GM13976 (cell line): ENCODE results near the gene SIRT5.

Source experiments
- DNase-seq: peaks from one replicate; pipeline ENCODE4 v3.0.0; 2012; ENCODE audit warnings: low spot score
- in situ Hi-C: fragments of 300-500 bp; cut with MboI; formaldehyde crosslinking; loops from one replicate; pipeline ENCODE4 v1.12.0; 2022; ENCODE audit warnings: low sequenced_read_pairs, mixed read lengths, inconsistent platforms; ENCODE audit not compliant: unreplicated experiment
- TF ChIP-seq, protein P1 (sequence below): IDR thresholded peaks from 2 replicates; pipeline ENCODE4 v1.5.1; 2012; ENCODE audit warnings: borderline replicate concordance, mild to moderate bottlenecking; ENCODE audit not compliant: insufficient read depth; ENCODE audit errors: extremely low read depth, missing control alignments, control extremely low read depth

Gene SIRT5

DNA sequence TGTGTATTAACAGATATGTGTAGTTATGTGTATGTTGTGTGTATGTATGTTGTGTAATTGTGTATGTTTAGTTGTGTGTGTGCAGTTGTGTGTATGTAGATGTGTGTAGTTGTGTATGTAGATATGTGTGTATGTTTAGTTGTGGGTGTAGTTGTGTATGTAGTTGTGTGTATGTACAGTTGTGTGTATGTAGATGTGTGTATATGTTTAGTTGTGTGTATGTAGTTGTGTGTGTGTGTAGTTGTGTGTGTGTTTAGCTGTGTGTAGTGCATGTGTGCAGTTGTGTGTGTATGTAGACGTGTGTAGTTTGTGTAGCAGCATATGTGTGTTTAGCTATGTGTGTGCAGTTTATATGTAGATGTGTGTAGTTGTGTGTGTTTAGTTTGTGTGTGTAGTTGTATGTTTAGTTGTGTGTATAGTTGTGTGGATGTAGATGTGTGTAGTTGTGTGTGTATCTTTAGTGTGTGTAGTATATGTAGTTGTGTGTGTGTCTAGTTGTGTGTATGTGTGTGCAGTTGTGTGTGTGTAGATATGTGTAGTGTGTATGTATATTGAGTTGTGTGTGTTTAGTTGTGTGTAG, 16.3 kb downstream of the SIRT5 start:
- TF ChIP-seq, protein P1, sequence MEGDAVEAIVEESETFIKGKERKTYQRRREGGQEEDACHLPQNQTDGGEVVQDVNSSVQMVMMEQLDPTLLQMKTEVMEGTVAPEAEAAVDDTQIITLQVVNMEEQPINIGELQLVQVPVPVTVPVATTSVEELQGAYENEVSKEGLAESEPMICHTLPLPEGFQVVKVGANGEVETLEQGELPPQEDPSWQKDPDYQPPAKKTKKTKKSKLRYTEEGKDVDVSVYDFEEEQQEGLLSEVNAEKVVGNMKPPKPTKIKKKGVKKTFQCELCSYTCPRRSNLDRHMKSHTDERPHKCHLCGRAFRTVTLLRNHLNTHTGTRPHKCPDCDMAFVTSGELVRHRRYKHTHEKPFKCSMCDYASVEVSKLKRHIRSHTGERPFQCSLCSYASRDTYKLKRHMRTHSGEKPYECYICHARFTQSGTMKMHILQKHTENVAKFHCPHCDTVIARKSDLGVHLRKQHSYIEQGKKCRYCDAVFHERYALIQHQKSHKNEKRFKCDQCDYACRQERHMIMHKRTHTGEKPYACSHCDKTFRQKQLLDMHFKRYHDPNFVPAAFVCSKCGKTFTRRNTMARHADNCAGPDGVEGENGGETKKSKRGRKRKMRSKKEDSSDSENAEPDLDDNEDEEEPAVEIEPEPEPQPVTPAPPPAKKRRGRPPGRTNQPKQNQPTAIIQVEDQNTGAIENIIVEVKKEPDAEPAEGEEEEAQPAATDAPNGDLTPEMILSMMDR = no peak
- in situ Hi-C loops = loop anchor here (25.0 kb wide), 1 partner anchor 403 kb away; no protein-coding TSS in a partner anchor

DNA sequence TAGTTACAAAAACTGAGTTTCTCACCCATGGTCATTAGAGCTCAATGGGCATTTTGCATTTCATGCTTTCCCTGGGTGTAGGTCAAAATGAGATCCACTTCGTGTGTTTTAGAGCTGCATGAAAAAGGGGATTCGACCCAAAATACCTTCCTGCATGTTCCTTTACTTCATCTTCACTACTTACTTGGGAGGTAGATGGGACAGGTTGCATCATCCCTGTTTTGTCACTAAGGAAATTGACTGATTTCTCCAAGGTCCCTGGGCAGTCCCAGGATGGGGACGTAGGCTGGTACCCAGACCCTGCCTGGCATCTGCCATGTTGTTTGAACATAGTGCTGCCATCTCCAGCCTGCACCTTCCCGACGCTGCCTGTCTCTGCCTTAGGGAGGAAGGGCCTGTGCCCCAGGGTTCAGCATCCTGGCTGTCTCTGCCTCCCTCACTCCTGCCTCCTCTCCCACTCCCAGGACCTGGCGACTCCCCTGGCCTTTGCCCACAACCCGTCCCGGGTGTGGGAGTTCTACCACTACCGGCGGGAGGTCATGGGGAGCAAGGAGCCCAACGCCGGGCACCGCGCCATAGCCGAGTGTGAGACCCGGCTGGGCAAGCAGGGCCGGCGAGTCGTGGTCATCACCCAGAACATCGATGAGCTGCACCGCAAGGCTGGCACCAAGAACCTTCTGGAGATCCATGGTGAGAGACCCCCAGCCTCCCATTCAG, 17.0 kb downstream of the SIRT5 start:
- in situ Hi-C loops = loop anchor here (25.0 kb wide), 1 partner anchor 404 kb away; no protein-coding TSS in a partner anchor
- TF ChIP-seq, protein P1 = no peak
- DNase-seq = no peak

More for the DNA sequence above, 16.3 kb downstream of the SIRT5 start:
- no peak for DNase-seq

DNA sequence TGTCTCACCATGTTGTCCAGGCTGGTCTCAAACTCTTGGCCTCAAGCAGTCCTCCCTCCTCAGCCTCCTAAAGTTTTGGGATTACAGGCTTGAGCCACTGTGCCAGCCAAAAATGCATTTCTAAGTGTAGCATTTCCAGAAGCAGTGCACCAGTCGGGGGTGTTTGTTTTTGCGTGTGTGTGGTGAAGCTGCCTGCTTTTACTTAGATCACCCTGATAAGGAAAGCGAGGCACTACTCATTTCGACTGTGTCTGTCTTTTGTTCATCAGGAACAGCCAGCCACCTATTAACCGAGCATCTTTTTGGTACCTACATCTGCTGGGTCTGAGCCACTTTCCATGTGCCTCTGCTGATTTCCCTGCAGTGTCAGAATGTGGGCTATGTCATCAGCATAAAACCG, 18.7 kb downstream of the SIRT5 start:
- no peak for DNase-seq
- in situ Hi-C loops = loop anchor here (25.0 kb wide), 1 partner anchor 406 kb away; no protein-coding TSS in a partner anchor
- TF ChIP-seq, protein P1 = no peak

DNA sequence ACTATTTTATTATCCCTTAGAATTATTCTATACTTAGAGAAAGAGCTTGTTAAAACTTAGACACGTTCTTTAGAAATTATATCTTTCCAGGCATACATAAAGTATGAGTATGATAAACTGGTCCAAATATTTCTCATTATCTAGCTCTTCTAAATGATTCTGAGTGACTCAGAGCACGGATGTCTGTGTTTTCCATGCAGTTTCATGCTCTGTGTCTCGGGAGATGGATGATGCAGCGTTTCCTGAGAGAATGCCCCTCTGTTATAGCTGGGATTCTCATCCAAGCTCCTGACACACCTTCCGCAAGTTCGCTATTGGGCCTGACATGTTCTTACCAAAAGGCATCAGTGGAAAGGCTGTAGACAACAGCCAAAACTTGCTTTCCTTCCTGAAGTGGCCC, 19.3 kb downstream of the SIRT5 start:
- in situ Hi-C loops = loop anchor here (25.0 kb wide), 1 partner anchor 406 kb away; no protein-coding TSS in a partner anchor
- no peak for DNase-seq
- TF ChIP-seq, protein P1 = no peak

DNA sequence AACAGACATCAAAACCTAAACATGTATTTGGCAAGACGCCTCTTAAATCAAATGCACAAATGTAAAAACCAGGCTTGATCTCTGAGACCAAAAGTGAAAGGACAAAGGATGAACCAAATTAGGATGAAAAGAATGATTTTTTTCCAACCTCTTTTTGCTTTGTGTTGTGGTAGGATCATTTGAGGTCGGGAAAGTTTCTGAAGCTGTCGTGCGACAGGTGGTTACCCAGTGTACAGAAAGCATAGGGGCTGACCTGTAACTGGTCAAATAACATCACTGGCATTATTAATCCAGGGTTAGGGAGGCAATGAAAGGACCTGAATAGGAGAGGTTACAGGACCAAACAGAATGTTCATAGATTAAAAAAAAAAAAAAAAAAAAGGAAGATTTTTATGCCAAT, 22.7 kb downstream of the SIRT5 start:
- TF ChIP-seq, protein P1 = no peak
- in situ Hi-C loops = loop anchor here (25.0 kb wide), 1 partner anchor 410 kb away; no protein-coding TSS in a partner anchor

DNA sequence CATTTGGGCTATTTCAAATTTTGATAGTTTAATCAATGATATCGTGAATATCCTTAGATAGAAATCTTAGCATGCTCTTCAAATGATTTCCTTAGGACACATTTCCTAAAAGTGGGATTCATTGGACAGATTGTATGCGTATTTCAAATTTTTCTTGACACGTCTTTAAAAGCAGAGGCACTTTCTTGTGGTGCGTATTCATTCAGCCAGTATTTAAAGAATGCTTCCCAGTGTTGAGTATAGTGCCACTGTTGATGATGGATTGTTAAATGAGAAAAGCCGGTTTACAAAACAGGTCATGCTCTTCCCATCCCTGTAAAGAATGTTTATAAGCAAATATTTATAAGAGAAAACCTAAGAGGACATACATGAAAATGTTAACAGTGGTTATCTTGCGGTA, 25.6 kb downstream of the SIRT5 start:
- in situ Hi-C loops = no loop called here
- TF ChIP-seq, protein P1 = no peak
- DNase-seq = no peak

More for the DNA sequence above, 22.7 kb downstream of the SIRT5 start:
- no peak for DNase-seq
